GM23248 (cell line): ENCODE data around the gene PACS1. TPM values are rescaled to one million over a fixed set of nuclear protein-coding genes. Genes with fewer than 3 reads are reported as not detected.
"Not testable (repeated sequence)": the region's sequence is repeated elsewhere in the genome, so short reads cannot be mapped to it uniquely, and the experiment has no call there.

Experiments used
- DNase-seq: peaks from one replicate; pipeline ENCODE4 v3.0.0-alpha.2; 2015
- H2AFZ ChIP-seq: fragments of 200-600 bp; sonication (generic); 2 replicates; pipeline ENCODE4 v1.6.1; 2016; ENCODE audit warnings: antibody characterized with exemption
- H3F3A ChIP-seq: fragments of 200-600 bp; sonication (generic); 2 replicates; pipeline ENCODE4 v1.6.1; 2016; ENCODE audit warnings: mild to moderate bottlenecking, antibody characterized with exemption, mixed run types; ENCODE audit not compliant: insufficient read depth
- H3K27ac ChIP-seq: fragments of 200-600 bp; sonication (generic); 2 replicates; pipeline ENCODE4 v1.5.1; 2016; ENCODE audit warnings: mild to moderate bottlenecking
- H3K27me3 ChIP-seq: fragments of 200-600 bp; sonication (generic); replicated peaks from 2 replicates; pipeline ENCODE4 v1.6.1; 2016; ENCODE audit warnings: mild to moderate bottlenecking; ENCODE audit not compliant: insufficient read depth
- H3K36me3 ChIP-seq: fragments of 200-600 bp; sonication (generic); 2 replicates; pipeline ENCODE4 v1.6.1; 2016; ENCODE audit warnings: low read depth, mild to moderate bottlenecking
- H3K4me1 ChIP-seq: fragments of 200-600 bp; sonication (generic); 2 replicates; pipeline ENCODE4 v1.6.1; 2016; ENCODE audit warnings: mild to moderate bottlenecking; ENCODE audit not compliant: insufficient read depth
- H3K4me2 ChIP-seq: fragments of 200-600 bp; sonication (generic); one replicate; pipeline ENCODE4 v1.6.1; 2016; ENCODE audit warnings: mild to moderate bottlenecking; ENCODE audit not compliant: unreplicated experiment
- H3K4me3 ChIP-seq: fragments of 200-600 bp; sonication (generic); 2 replicates; pipeline ENCODE4 v1.5.1; 2016; ENCODE audit warnings: mild to moderate bottlenecking
- H3K79me2 ChIP-seq: fragments of 200-600 bp; sonication (generic); 2 replicates; pipeline ENCODE4 v1.6.1; 2016; ENCODE audit warnings: mild to moderate bottlenecking; ENCODE audit not compliant: insufficient read depth
- H3K9ac ChIP-seq: fragments of 200-600 bp; sonication (generic); 2 replicates; pipeline ENCODE4 v1.6.1; 2016; ENCODE audit warnings: mild to moderate bottlenecking
- H3K9me2 ChIP-seq: fragments of 200-600 bp; sonication (generic); 2 replicates; pipeline ENCODE4 v1.6.1; 2016; ENCODE audit warnings: mixed run types, mild to moderate bottlenecking, moderate library complexity; ENCODE audit not compliant: insufficient read depth
- H3K9me3 ChIP-seq: fragments of 200-600 bp; sonication (generic); one replicate; pipeline ENCODE4 v1.6.1; 2017; ENCODE audit warnings: low read depth
- H4K20me1 ChIP-seq: fragments of 200-600 bp; sonication (generic); 2 replicates; pipeline ENCODE4 v1.6.0; 2016; ENCODE audit not compliant: insufficient read depth
- EZH2 ChIP-seq: fragments of 200-600 bp; sonication (generic); IDR thresholded peaks from 2 replicates; pipeline ENCODE4 v1.6.1; 2018; ENCODE audit warnings: antibody characterized with exemption, mild to moderate bottlenecking; ENCODE audit not compliant: insufficient read depth, poor library complexity, severe bottlenecking
- EZH2phosphoT487 ChIP-seq: fragments of 200-600 bp; sonication (generic); IDR thresholded peaks from 2 replicates; pipeline ENCODE4 v1.6.1; 2018; ENCODE audit warnings: antibody characterized with exemption, moderate library complexity, mild to moderate bottlenecking, low read depth; ENCODE audit not compliant: insufficient read depth
- WGBS, 2 experiments: methylation state at CpG; one replicate each; pipeline ENCODE4 v1.1.6; 2015 to 2017; ENCODE audit warnings: low lambda C conversion rate in 2 of 2, low coverage in 1 of 2; ENCODE audit errors: missing lambda C conversion rate in 2 of 2; 5-methylcytosine and 5-hydroxymethylcytosine counted together
- in situ Hi-C: fragments of 300-500 bp; cut with MboI; formaldehyde crosslinking; loops from 2 replicates; pipeline ENCODE4 v1.15.0; 2020
- polyA plus RNA-seq: library from polyadenylated mRNA; unstranded; fragments of >200 nt; fragmentation: Nextera tagmentation; extraction: Ambion mirVana; gene quantifications from 2 replicates; pipeline ENCODE4 v1.2.1, GENCODE V29; 2016
- total RNA-seq: library from RNA; depleted of rRNA; stranded (reverse); fragments of >200 nt; shearing (Covaris generic); gene quantifications from 2 replicates; pipeline ENCODE4 v1.2.3, GENCODE V29; 2014; rRNA removed

The PACS1 gene
- total RNA-seq (44.6 and 48.9 TPM in 2 replicates), polyA plus RNA-seq (33.2 and 36.0 TPM in 2 replicates)

GRCh38 chr11:66069715-66070603, at the start of gene PACS1:
PACS1 (plus strand) TSS chr11:66070272; CDS start chr11:66070487, 215 bp downstream.
- Histone ChIP-seq H3K4me1 (peaks cover 12% of the 10 kb centered on the region), H3K9me2 (no peaks in the 10 kb centered on the region), H3K79me2 (peaks cover 61% of the 10 kb centered on the region), H3K4me3 (peak within 1 kb of the TSS; percentile 90), H3K27ac (peak within 1 kb of the TSS; percentile 90), H3K9ac (peak within 1 kb of the TSS; percentile 87), H3K36me3 (peaks cover 30% of the 10 kb centered on the region), H2AFZ (peak within 1 kb of the TSS; percentile 73), H3F3A (peaks cover 61% of the 10 kb centered on the region), H3K9me3 (no peaks in the 10 kb centered on the region), H3K4me2 (peak within 1 kb of the TSS; percentile 100), H3K27me3 (no peaks in the 10 kb centered on the region), H4K20me1 (0 out of 2 replicates have a peak, but pooled peaks cover 3% of the 10 kb centered on the region)
- in situ Hi-C loops = no loop called here
- peak; percentile 94 for DNase-seq
- TF ChIP-seq EZH2 (no peak), EZH2phosphoT487 (no peak)
- 1 to 3% methylated on average over 32 to 38 of the region's 120 CpGs for WGBS, 2 experiments

GRCh38 chr11:66020618-66021357, 49.3 kb upstream of the PACS1 start:
- Histone ChIP-seq H3K9me2 (no peaks in the 10 kb centered on the region), H3K4me2 (no peak overlapping the region), H3K4me3 (0 out of 2 replicates have a peak overlapping the region, but pooled peaks have one; percentile 7), H4K20me1 (no peaks in the 10 kb centered on the region), H3K27me3 (no peaks in the 10 kb centered on the region), H3K79me2 (no peaks in the 10 kb centered on the region), H3F3A (no peaks in the 10 kb centered on the region), H2AFZ (peak overlapping the region; percentile 51), H3K9me3 (no peaks in the 10 kb centered on the region), H3K9ac (peak overlapping the region; percentile 29), H3K27ac (no peak overlapping the region), H3K36me3 (no peaks in the 10 kb centered on the region), H3K4me1 (peaks cover 26% of the 10 kb centered on the region)
- in situ Hi-C loops = no loop called here
- peak; percentile 89 for DNase-seq
- TF ChIP-seq EZH2 (no peak), EZH2phosphoT487 (no peak)
- WGBS, 2 experiments = 63 to 69% methylated on average over 18 to 25 of the region's 25 CpGs

GRCh38 chr11:66022401-66023185, 47.5 kb upstream of the PACS1 start:
- peak; percentile 81 for DNase-seq
- Histone ChIP-seq H3K9ac (peak overlapping the region; percentile 50), H2AFZ (peak overlapping the region; percentile 85), H3F3A (no peaks in the 10 kb centered on the region), H3K27ac (no peak overlapping the region), H3K4me1 (peaks cover 17% of the 10 kb centered on the region), H3K27me3 (no peaks in the 10 kb centered on the region), H3K9me3 (no peaks in the 10 kb centered on the region), H3K79me2 (no peaks in the 10 kb centered on the region), H3K4me2 (peak overlapping the region; percentile 60), H4K20me1 (no peaks in the 10 kb centered on the region), H3K36me3 (no peaks in the 10 kb centered on the region), H3K4me3 (peak overlapping the region; percentile 57), H3K9me2 (no peaks in the 10 kb centered on the region)
- in situ Hi-C loops = no loop called here
- TF ChIP-seq EZH2 (no peak), EZH2phosphoT487 (no peak)
- WGBS, 2 experiments = 13 to 16% methylated on average over 42 to 46 of the region's 46 CpGs

- H3K27me3 ChIP-seq, H3K27ac ChIP-seq, DNase-seq, H3K9ac ChIP-seq, H3K4me3 ChIP-seq, H3K4me2 ChIP-seq, H3K79me2 ChIP-seq, in situ Hi-C loops, H3K9me2 ChIP-seq, H3F3A ChIP-seq, H4K20me1 ChIP-seq, H3K9me3 ChIP-seq, H2AFZ ChIP-seq, H3K36me3 ChIP-seq: not testable (repeated sequence)
- WGBS, 2 experiments = 72 to 75% methylated on average over 5 of the region's 5 CpGs
- peaks cover 17% of the 10 kb centered on the region for H3K4me1 ChIP-seq
Observed at GRCh38 chr11:66023186-66023440, 47.0 kb upstream of the PACS1 start.
